Activated T-helper 2 cell treated with anti-CD3 and anti-CD28 coated beads, Interferon-gamma antibody, Interleukin-2, Interleukin-4, amounts not matched to agents 10 μg/mL and 5 μg/mL and 100 μg/mL, durations not matched to agents 14 hours and 24 hours and 36 hours (primary cell): ENCODE data around the gene RORB. TPM values are rescaled to one million over a fixed set of nuclear protein-coding genes. Genes with fewer than 3 reads are reported as not detected.

Source experiments
- DNase-seq: peaks from one replicate; pipeline ENCODE4 v3.0.0; 2021; ENCODE audit warnings: low spot score
- H3K27ac Mint-ChIP-seq: one replicate; pipeline ENCODE4 v1.8.0; 2021; ENCODE audit warnings: mixed read lengths
- H3K27me3 Mint-ChIP-seq: one replicate; pipeline ENCODE4 v1.8.0; 2021; ENCODE audit warnings: low read depth, mixed read lengths
- H3K36me3 Mint-ChIP-seq: one replicate; pipeline ENCODE4 v1.8.0; 2021; ENCODE audit warnings: low read depth, mixed read lengths
- H3K4me1 Mint-ChIP-seq: one replicate; pipeline ENCODE4 v1.8.0; 2021; ENCODE audit warnings: low read depth, mixed read lengths
- H3K4me3 Mint-ChIP-seq: one replicate; pipeline ENCODE4 v1.8.0; 2021; ENCODE audit warnings: low read depth, mild to moderate bottlenecking, moderate library complexity, mixed read lengths
- H3K9me3 Mint-ChIP-seq: one replicate; pipeline ENCODE4 v1.8.0; 2021; ENCODE audit warnings: mixed read lengths
- intact Hi-C: fragments of 100-400 bp; cut with micrococcal nuclease; formaldehyde crosslinking; loops from one replicate; pipeline ENCODE4 v1.15.1; 2023
- total RNA-seq: library from RNA; stranded (reverse); gene quantifications from 2 replicates; pipeline ENCODE4 v1.2.3, GENCODE V29; 2022

RORB gene
- total RNA-seq, 1 donor from 2014 or later, result 0.11 TPM

DNA sequence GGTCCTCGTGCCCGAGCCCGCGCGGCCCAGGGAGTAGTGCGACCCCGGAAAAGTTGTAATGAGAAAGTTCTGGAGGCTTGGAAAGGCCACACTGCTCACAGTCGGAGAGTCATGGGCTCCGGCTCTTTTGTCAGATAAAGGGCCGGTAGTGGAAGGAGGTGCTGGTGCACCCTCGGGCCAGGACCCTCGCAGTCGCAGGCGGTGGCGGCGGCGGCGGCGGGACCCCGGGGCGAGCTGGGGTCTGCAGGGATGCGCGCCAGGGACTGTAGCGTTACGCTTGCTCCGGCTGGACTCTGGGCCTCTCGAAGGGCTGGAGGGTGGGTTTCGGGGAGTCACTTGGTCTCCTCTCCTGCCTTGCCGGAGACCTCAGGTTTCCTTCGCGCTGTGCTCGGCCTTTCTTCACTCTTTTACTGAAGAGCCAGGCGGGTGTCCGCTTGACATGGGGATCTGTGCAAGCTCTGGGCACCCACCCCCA, 1.5 kb downstream of the RORB start:
- H3K27me3 Mint-ChIP-seq, result peaks cover 71% of the 10 kb centered on the region
- H3K36me3 Mint-ChIP-seq, result no peaks in the 10 kb centered on the region
- no peaks in the 10 kb centered on the region for H3K9me3 Mint-ChIP-seq
- no peak overlapping the region for H3K27ac Mint-ChIP-seq
- DNase-seq, result no peak
- peaks cover 34% of the 10 kb centered on the region for H3K4me1 Mint-ChIP-seq
- peak overlapping the region; percentile 50 for H3K4me3 Mint-ChIP-seq
- intact Hi-C loops, result loop anchor here (5.0 kb wide), 1 partner anchor 529 kb away; the partner anchor contains the start of gene CARNMT1

GRCh38 chr9:74499111-74499601, 2.0 kb downstream of the RORB start:
- Mint-ChIP-seq H3K4me1 (peaks cover 34% of the 10 kb centered on the region), H3K4me3 (peak overlapping the region; percentile 50), H3K27me3 (peaks cover 70% of the 10 kb centered on the region), H3K36me3 (no peaks in the 10 kb centered on the region), H3K27ac (no peak overlapping the region), H3K9me3 (no peaks in the 10 kb centered on the region)
- intact Hi-C loops, result loop anchor here (5.0 kb wide), 1 partner anchor 528 kb away; the partner anchor contains the start of gene CARNMT1
- DNase-seq, result no peak

DNA sequence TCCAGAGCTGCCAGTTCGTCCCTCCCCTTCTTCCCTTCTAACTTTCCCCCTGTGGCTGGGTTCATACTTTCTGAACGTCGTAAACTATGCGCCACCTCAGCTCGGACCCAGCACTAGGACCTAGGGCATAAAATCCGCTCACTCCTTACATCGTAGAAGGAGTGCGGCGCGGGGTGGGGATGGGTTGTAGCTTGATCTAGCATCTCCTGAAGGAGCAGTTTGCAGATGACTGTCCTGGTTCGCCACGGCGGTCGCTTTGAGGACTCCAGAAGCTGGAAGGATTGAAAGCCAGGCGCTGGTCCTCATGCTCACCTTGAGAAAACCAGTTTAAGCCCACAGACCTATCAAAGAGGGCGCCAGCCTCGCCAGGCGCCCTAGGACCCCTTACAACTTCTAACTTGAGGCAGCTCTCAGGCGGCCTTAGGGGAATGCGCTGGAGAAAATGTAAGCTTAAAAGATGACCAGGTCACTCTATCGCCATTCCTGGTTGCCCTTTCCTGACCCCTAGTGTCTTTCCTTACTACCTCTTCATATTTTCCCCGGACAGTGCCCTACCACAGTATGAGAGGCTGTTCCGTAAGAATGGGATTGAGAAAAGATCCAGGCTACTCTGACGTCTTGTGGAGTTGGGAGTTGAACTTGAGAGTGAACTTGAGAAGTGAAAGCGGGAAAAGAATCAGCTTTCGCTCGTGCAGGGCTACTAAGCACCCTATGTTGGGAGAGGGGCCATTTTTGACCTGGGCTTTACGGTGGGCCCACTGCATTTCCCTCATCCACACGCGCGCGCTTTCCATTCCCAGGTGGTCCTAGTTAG, 2.8 kb downstream of the RORB start:
- Mint-ChIP-seq H3K9me3 (no peaks in the 10 kb centered on the region), H3K4me1 (peaks cover 34% of the 10 kb centered on the region), H3K27ac (no peak overlapping the region), H3K36me3 (no peaks in the 10 kb centered on the region), H3K27me3 (peaks cover 64% of the 10 kb centered on the region), H3K4me3 (peak overlapping the region; percentile 50)
- no peak for DNase-seq
- intact Hi-C loops, result loop anchor here (5.0 kb wide), 1 partner anchor 527 kb away; the partner anchor contains the start of gene CARNMT1

DNA sequence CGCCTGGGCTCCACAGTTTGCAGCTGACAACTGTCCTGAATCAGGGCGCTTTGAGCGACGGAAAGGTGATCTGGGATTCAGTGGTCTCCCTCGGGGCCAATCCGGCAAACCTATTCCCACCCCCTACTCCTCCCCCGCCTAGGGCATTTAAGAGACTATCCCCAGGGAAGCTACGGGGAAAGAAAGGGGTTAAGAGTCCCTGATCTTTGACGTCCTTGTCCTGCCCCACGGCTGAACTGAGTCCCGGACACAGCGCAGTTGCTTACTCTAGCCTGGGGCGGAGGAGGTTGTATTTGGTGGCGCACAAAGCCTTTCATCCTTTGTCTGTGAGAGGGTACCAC, 3.4 kb downstream of the RORB start:
- H3K36me3 Mint-ChIP-seq, result no peaks in the 10 kb centered on the region
- no peak overlapping the region for H3K4me3 Mint-ChIP-seq
- no peak overlapping the region for H3K27ac Mint-ChIP-seq
- peaks cover 60% of the 10 kb centered on the region for H3K27me3 Mint-ChIP-seq
- H3K4me1 Mint-ChIP-seq, result peaks cover 34% of the 10 kb centered on the region
- H3K9me3 Mint-ChIP-seq, result no peaks in the 10 kb centered on the region
- intact Hi-C loops, result no loop called here
- no peak for DNase-seq

GRCh38 chr9:74501570-74501969, 4.4 kb downstream of the RORB start:
- H3K4me1 Mint-ChIP-seq, result peaks cover 31% of the 10 kb centered on the region
- H3K36me3 Mint-ChIP-seq, result no peaks in the 10 kb centered on the region
- intact Hi-C loops, result no loop called here
- no peak for DNase-seq
- H3K9me3 Mint-ChIP-seq, result no peaks in the 10 kb centered on the region
- H3K27me3 Mint-ChIP-seq, result peaks cover 56% of the 10 kb centered on the region
- H3K4me3 Mint-ChIP-seq, result no peak overlapping the region
- H3K27ac Mint-ChIP-seq, result no peak overlapping the region

DNA sequence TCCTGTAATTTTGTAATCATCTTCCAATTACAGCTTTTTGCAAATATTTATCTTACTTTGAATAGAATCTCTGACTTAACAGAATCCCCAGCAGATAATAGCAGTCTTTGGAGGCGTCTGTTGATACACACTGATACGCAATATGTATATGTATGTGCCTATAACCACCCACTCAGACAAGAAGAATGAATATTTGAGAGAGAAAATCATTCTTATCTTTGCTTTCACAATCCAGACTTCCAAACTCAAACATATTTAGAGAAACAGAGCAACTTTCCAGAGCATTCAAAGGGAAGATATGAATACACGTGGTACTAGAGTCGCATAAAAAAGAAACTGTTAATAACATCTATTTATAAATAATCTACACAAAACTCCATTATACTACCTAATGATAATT, 6.1 kb downstream of the RORB start:
- DNase-seq, result no peak
- intact Hi-C loops, result no loop called here
- no peak overlapping the region for H3K27ac Mint-ChIP-seq
- peaks cover 41% of the 10 kb centered on the region for H3K27me3 Mint-ChIP-seq
- H3K4me3 Mint-ChIP-seq, result no peak overlapping the region
- no peaks in the 10 kb centered on the region for H3K36me3 Mint-ChIP-seq
- no peaks in the 10 kb centered on the region for H3K9me3 Mint-ChIP-seq
- peaks cover 18% of the 10 kb centered on the region for H3K4me1 Mint-ChIP-seq

DNA sequence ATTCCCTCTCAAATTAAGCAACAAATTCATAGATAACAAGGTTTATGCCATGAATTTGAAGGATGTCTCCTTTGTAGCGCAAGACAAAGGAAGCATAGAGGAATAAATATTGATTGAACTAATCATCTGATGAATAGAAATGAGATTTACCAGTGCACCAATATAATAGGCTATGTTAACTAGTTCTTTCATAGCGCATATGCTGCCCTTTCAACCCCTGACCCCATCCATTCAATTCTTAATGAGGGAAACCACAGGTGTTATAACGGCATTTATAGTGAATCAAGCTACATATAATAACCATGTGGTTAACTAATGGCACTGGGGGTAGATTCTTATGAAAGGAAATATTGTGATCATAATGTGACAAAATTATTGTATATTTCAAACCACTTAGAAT, 6.5 kb downstream of the RORB start:
- intact Hi-C loops, result no loop called here
- H3K4me3 Mint-ChIP-seq, result no peak overlapping the region

DNA sequence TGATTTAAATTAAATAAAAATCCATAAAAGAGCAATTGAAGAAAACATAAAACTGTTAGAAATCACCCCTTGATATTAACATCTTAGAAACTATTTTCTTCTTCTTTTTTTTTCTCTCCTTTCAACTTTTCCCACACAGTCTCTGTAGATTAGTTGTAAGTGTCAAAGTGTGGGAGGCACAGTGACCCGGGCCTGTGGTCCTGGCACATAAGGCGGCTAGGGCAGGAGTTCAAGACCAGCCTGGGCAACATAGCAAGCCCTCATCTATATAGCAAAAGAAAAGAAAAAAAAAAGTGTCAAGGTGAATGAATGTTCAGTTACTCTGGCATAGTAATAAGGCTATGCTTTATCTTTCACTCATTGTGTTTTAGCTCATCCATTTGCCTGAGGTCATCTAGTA, 14.2 kb downstream of the RORB start:
- DNase-seq, result no peak
- H3K4me1 Mint-ChIP-seq, result no peaks in the 10 kb centered on the region
- H3K27me3 Mint-ChIP-seq, result peaks cover 4% of the 10 kb centered on the region
- no peaks in the 10 kb centered on the region for H3K9me3 Mint-ChIP-seq
- H3K4me3 Mint-ChIP-seq, result no peak overlapping the region
- intact Hi-C loops, result no loop called here
- no peak overlapping the region for H3K27ac Mint-ChIP-seq
- H3K36me3 Mint-ChIP-seq, result no peaks in the 10 kb centered on the region

More for the DNA sequence above, 6.5 kb downstream of the RORB start:
- H3K27me3 Mint-ChIP-seq, result peaks cover 39% of the 10 kb centered on the region
- no peak for DNase-seq
- no peaks in the 10 kb centered on the region for H3K36me3 Mint-ChIP-seq
- no peak overlapping the region for H3K27ac Mint-ChIP-seq
- no peaks in the 10 kb centered on the region for H3K9me3 Mint-ChIP-seq
- H3K4me1 Mint-ChIP-seq, result peaks cover 18% of the 10 kb centered on the region

GRCh38 chr9:74512416-74512815, 15.3 kb downstream of the RORB start:
- Mint-ChIP-seq H3K4me3 (no peak overlapping the region), H3K27me3 (peaks cover 4% of the 10 kb centered on the region), H3K4me1 (no peaks in the 10 kb centered on the region), H3K9me3 (no peaks in the 10 kb centered on the region), H3K36me3 (no peaks in the 10 kb centered on the region), H3K27ac (no peak overlapping the region)
- no peak for DNase-seq
- intact Hi-C loops, result no loop called here

DNA sequence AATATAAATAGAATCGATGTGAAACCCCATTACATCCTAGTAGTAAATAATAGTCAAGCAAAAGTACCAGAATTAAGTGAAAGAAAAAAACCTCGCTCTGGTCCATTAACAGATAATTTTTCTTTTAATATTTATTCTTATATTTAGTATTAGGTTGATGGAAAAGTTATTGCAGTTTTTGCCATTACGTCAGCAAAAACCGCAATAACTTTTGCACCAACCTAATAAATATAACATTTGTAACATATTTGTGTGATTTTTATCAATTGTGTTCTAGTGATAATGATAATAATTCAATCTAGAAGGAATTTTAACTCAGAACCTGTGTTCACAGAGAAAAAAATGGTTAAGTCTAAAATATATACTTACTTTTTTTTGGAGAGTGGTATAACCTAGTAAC, 16.1 kb downstream of the RORB start:
- DNase-seq, result no peak
- intact Hi-C loops, result no loop called here
- Mint-ChIP-seq H3K9me3 (no peaks in the 10 kb centered on the region), H3K27ac (no peak overlapping the region), H3K27me3 (peaks cover 4% of the 10 kb centered on the region), H3K4me1 (no peaks in the 10 kb centered on the region), H3K36me3 (no peaks in the 10 kb centered on the region), H3K4me3 (no peak overlapping the region)

DNA sequence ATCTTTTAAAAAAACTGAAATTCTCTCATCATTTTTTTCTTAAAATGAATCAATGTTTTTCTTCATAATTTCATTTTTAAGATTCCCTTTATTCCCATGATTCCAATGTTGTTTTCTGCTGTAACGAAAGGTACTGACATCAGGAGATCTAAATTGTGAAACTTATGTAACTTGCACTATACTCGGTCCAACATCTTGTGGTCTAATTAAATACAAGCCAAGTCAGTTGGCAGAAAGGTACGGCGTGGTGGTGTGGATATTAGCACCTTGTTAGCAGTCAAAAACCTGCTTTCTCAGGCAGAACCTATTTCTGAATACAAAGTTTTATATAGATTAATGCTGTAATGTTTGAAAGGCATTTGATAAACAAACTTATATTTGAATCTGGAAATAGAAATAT, 20.1 kb downstream of the RORB start:
- no peak for DNase-seq
- no peak overlapping the region for H3K27ac Mint-ChIP-seq
- H3K27me3 Mint-ChIP-seq, result no peaks in the 10 kb centered on the region
- H3K4me3 Mint-ChIP-seq, result no peak overlapping the region
- no peaks in the 10 kb centered on the region for H3K9me3 Mint-ChIP-seq
- H3K36me3 Mint-ChIP-seq, result no peaks in the 10 kb centered on the region
- no peaks in the 10 kb centered on the region for H3K4me1 Mint-ChIP-seq
- intact Hi-C loops, result no loop called here

- Mint-ChIP-seq H3K36me3 (no peaks in the 10 kb centered on the region), H3K27ac (no peak overlapping the region), H3K9me3 (no peaks in the 10 kb centered on the region)
These were observed 22.3 kb downstream of the RORB start for GRCh38 chr9:74519419-74519818.

GRCh38 chr9:74521009-74521408, 23.9 kb downstream of the RORB start:
- intact Hi-C loops, result no loop called here
- Mint-ChIP-seq H3K27ac (no peak overlapping the region), H3K4me3 (no peak overlapping the region)

More at GRCh38 chr9:74519419-74519818, 22.3 kb downstream of the RORB start:
- Mint-ChIP-seq H3K4me3 (no peak overlapping the region), H3K4me1 (no peaks in the 10 kb centered on the region), H3K27me3 (peaks cover 4% of the 10 kb centered on the region)
- intact Hi-C loops, result no loop called here
- no peak for DNase-seq

More at GRCh38 chr9:74521009-74521408, 23.9 kb downstream of the RORB start:
- no peaks in the 10 kb centered on the region for H3K9me3 Mint-ChIP-seq
- no peak for DNase-seq
- no peaks in the 10 kb centered on the region for H3K36me3 Mint-ChIP-seq
- H3K4me1 Mint-ChIP-seq, result no peaks in the 10 kb centered on the region
- H3K27me3 Mint-ChIP-seq, result peaks cover 4% of the 10 kb centered on the region
